ENCODE measurements around the gene PRKG1. TPM values are rescaled to one million over a fixed set of nuclear protein-coding genes. Genes with fewer than 3 reads are reported as not detected.

The PRKG1 gene
- total and polyA plus RNA-seq, 2 experiments from 2014 or later, result 18.2 to 21.1 TPM

DNA sequence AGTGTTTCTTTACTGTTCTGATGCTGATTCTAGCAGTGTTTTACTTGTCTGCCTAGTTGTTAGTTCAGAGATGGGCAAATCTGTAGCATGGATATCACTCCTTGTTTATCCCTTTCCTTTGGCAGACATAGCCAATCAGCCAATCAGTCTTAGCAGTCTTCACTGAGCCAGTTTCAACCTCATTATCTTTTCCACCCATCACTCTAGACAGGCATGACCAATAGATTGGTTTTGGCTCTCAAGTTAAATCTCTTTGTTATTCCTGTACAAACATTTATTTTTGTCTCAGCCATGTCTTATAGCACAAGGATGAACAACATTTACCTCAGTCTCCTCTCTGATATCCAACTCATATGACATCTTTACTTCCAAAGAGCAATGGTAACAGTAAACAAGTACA, 109.5 kb downstream of the PRKG1 start (continued):
- TF ChIP-seq, protein P1, sequence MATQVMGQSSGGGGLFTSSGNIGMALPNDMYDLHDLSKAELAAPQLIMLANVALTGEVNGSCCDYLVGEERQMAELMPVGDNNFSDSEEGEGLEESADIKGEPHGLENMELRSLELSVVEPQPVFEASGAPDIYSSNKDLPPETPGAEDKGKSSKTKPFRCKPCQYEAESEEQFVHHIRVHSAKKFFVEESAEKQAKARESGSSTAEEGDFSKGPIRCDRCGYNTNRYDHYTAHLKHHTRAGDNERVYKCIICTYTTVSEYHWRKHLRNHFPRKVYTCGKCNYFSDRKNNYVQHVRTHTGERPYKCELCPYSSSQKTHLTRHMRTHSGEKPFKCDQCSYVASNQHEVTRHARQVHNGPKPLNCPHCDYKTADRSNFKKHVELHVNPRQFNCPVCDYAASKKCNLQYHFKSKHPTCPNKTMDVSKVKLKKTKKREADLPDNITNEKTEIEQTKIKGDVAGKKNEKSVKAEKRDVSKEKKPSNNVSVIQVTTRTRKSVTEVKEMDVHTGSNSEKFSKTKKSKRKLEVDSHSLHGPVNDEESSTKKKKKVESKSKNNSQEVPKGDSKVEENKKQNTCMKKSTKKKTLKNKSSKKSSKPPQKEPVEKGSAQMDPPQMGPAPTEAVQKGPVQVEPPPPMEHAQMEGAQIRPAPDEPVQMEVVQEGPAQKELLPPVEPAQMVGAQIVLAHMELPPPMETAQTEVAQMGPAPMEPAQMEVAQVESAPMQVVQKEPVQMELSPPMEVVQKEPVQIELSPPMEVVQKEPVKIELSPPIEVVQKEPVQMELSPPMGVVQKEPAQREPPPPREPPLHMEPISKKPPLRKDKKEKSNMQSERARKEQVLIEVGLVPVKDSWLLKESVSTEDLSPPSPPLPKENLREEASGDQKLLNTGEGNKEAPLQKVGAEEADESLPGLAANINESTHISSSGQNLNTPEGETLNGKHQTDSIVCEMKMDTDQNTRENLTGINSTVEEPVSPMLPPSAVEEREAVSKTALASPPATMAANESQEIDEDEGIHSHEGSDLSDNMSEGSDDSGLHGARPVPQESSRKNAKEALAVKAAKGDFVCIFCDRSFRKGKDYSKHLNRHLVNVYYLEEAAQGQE (IDR thresholded peaks at IDR 0.05; ENCODE audit: unreplicated experiment), result no peak

DNA sequence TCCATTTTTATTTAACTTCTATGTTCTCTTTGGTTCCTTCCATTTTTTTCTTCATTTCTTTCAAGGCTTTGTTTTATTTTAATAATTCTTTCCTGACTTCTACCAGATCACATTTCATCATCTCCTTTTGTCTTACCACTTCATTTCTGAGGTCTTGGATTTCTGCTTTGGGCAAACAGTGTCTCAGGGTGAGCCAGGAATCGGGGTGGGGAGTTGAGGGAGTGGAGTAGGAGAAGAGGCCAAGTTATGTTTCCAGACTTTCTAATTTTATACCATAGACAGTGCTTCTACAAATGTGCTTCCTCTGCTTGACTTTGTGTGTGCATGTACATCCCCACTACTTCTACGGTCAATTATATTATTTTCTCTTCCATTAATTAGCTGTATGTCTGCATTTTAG, 112.1 kb downstream of the PRKG1 start:
- no peaks in the 10 kb centered on the region for H3K27me3 Mint-ChIP-seq (ENCODE audit: insufficient read depth, low read depth, poor library complexity)
- H3K4me1 Mint-ChIP-seq, result peaks cover 9% of the 10 kb centered on the region
- no peak overlapping the region for H3K4me3 Mint-ChIP-seq
- Histone ChIP-seq H3K36me3 (ENCODE audit: insufficient read depth) (no peaks in the 10 kb centered on the region), H3K4me3 (no peak overlapping the region), H3K4me2 (no peak overlapping the region), H3F3A (replicated peaks; ENCODE audit: low read depth) (no peaks in the 10 kb centered on the region), H3K9me2 (ENCODE audit: insufficient read depth) (no peaks in the 10 kb centered on the region), H4K20me1 (replicated peaks; ENCODE audit: insufficient read depth) (no peaks in the 10 kb centered on the region), H3K79me2 (replicated peaks; ENCODE audit: insufficient read depth) (no peaks in the 10 kb centered on the region), H3K4me1 (ENCODE audit: insufficient read depth) (no peaks in the 10 kb centered on the region), H3K27ac (ENCODE audit: low read depth) (no peak overlapping the region), H3K27me3 (ENCODE audit: insufficient read depth) (no peaks in the 10 kb centered on the region), H2AFZ (no peak overlapping the region)
- peak overlapping the region; percentile 77 for H3K27ac Mint-ChIP-seq
- DNase-seq (ENCODE audit: low spot score) (no peak), ATAC-seq (no peak)
- H3K9me3 Mint-ChIP-seq, result no peaks in the 10 kb centered on the region
- H3K36me3 Mint-ChIP-seq (ENCODE audit: low read depth), result no peaks in the 10 kb centered on the region
- TF ChIP-seq POLR2AphosphoS5 (IDR thresholded peaks at IDR 0.05; ENCODE audit: low read depth), result no peak
- TF ChIP-seq, protein P1 (IDR thresholded peaks at IDR 0.05; ENCODE audit: unreplicated experiment), result no peak
- TF ChIP-seq, protein P2, sequence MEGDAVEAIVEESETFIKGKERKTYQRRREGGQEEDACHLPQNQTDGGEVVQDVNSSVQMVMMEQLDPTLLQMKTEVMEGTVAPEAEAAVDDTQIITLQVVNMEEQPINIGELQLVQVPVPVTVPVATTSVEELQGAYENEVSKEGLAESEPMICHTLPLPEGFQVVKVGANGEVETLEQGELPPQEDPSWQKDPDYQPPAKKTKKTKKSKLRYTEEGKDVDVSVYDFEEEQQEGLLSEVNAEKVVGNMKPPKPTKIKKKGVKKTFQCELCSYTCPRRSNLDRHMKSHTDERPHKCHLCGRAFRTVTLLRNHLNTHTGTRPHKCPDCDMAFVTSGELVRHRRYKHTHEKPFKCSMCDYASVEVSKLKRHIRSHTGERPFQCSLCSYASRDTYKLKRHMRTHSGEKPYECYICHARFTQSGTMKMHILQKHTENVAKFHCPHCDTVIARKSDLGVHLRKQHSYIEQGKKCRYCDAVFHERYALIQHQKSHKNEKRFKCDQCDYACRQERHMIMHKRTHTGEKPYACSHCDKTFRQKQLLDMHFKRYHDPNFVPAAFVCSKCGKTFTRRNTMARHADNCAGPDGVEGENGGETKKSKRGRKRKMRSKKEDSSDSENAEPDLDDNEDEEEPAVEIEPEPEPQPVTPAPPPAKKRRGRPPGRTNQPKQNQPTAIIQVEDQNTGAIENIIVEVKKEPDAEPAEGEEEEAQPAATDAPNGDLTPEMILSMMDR (conservative IDR thresholded peaks at IDR 0.05; ENCODE audit: low read depth in 2 of 2), result no peak
- TF ChIP-seq ZNF331 (CRISPR knock-in tag; IDR thresholded peaks at IDR 0.05; ENCODE audit: low read depth), result no peak
- TF ChIP-seq JUNB (IDR thresholded peaks at IDR 0.05; ENCODE audit: unreplicated experiment), result no peak
- TF ChIP-seq STAT1 (IDR thresholded peaks at IDR 0.05; ENCODE audit: unreplicated experiment), result no peak

Measured in GM23338 (cell line).